Urinary bladder (tissue), 4 donors: ENCODE measurements around the gene ABCC9. TPM values are rescaled to one million over a fixed set of nuclear protein-coding genes. Genes with fewer than 3 reads are reported as not detected.
"Not testable (repeated sequence)": the region's sequence is repeated elsewhere in the genome, so short reads cannot be mapped to it uniquely, and the experiment has no call there.

Experiments
- DNase-seq: peaks from one replicate; pipeline ENCODE4 v3.0.0-alpha.2; 2015; ENCODE audit errors: extremely low spot score
- H3K27ac ChIP-seq: one replicate; pipeline ENCODE4 v1.5.1; 2013; ENCODE audit warnings: low read depth, mild to moderate bottlenecking, moderate library complexity
- H3K36me3 ChIP-seq: one replicate; pipeline ENCODE4 v1.6.1; 2013; ENCODE audit warnings: mild to moderate bottlenecking, moderate library complexity; ENCODE audit not compliant: insufficient read depth
- H3K4me1 ChIP-seq: one replicate; pipeline ENCODE4 v1.6.1; 2013; ENCODE audit warnings: mild to moderate bottlenecking, moderate library complexity; ENCODE audit not compliant: insufficient read depth
- H3K4me3 ChIP-seq: one replicate; pipeline ENCODE4 v1.5.1; 2013; ENCODE audit warnings: low read depth, low read length
- WGBS: extraction: QIAGEN DNeasy Blood & Tissue Kit; methylation state at CpG from one replicate; pipeline ENCODE4 v1.1.7; 2013; 5-methylcytosine and 5-hydroxymethylcytosine counted together
- polyA plus RNA-seq: library from polyadenylated mRNA; stranded (reverse); fragments of 200-250 nt; gene quantifications from one replicate; pipeline ENCODE4 v1.2.3, GENCODE V29; 2013
- total RNA-seq: library from RNA; depleted of rRNA; stranded (reverse); fragments of >200 nt; gene quantifications from one replicate; pipeline ENCODE4 v1.2.3, GENCODE V29; 2014
- donor health status: healthy with polysubstance abuse.
- donor health status: healthy.

Gene ABCC9
- total and polyA plus RNA-seq, 2 donors, result 14.3 to 75.2 TPM

DNA sequence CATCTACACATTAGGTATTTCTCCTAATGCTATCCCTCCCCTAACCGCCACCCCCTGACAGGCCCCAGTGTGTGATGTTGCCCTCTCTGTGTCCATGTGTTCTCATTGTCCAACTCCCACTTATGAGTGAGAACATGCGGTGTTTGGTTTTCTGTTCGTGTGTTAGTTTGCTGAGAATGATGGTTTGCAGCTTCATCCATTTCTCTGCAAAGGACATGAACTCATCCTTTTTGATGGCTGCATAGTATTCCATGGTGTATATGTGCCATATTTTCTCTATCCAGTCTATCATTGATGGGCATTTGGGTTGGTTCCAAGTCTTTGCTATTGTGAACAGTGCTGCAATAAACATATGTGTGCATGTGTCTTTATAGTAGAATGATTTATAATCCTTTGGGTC, 158.5 kb downstream of the ABCC9 start:
- WGBS, result 96% methylated on average over 3 of the region's 3 CpGs
- H3K4me1 ChIP-seq, H3K27ac ChIP-seq, H3K4me3 ChIP-seq, DNase-seq, H3K36me3 ChIP-seq: not testable (repeated sequence)

DNA sequence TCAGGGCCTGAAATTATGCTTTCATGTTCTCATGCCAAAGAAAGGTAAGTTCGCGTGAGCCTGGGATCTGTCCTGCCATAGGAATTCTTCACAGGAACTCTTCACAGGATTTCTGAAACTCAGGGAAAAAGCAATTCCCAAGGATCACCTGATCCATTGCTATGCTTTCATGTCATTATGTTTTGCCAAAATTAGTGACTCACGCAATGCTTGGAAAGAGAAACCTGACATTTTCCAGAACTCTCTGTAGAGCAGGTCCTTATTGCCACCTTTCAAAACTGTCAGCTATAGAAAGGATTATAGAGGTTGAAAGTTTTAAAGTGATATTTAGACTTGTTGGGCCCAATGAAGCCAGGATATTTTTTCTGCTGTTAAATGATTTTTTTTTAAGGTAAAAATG, 160.4 kb downstream of the ABCC9 start:
- no peaks in the 10 kb centered on the region for H3K36me3 ChIP-seq
- H3K4me3 ChIP-seq, result no peak overlapping the region
- H3K27ac ChIP-seq, result no peak overlapping the region
- 65% methylated on average over 3 of the region's 3 CpGs for WGBS
- DNase-seq, result no peak
- H3K4me1 ChIP-seq, result no peaks in the 10 kb centered on the region

DNA sequence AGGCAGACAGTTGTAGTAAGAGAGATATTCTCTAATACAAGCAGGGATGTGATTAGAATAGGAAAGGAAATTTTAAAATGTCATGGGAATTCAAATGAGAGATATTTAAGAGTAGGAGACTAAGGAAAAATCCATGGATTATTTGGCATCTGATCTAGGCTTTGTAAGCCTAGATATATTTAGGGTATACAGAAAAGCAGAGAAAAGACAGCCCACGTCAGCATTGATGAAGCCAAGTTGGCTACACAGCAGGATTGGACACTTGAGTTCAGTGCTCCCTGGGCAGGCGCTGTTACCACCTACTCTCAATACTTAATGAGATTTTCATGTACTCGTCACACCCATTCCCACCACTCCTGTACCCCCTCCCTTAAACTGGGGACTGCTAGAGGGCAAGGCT, 165.1 kb downstream of the ABCC9 start:
- WGBS, result 64% methylated on average over 3 of the region's 3 CpGs
- Histone ChIP-seq H3K4me3 (no peak overlapping the region), H3K36me3 (no peaks in the 10 kb centered on the region), H3K4me1 (no peaks in the 10 kb centered on the region), H3K27ac (no peak overlapping the region)
- DNase-seq, result no peak

DNA sequence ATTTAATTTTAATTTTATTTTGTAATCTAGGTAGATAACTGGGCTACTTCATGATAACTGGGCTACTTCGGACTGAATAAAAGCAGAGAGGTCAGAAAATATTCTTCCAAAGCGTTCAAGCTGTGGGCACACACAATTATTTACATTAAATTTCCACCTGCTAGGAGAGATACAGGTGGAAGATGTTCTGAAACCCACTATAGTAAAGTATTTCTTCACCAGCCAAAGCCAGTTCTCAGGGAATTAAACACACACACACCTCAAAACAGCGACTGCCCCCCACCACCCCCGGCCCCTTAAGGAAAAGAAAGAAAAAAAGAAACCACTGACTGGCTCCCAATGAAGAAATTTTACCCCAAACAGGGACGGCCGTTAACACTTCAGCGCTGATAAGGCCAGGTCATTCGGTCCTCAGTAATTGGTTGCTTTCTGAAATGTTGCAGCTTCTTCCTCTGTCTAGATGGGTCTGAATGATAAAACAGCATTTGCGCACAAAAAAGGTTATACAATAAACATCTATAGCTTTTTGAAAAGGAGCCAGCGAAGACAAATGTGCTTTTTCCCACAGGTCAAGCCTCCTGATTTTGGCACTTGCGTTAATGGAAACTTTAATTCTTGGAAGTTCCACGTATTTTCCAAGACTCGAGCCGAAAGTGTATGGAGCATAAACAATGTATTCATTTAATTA, 165.9 kb downstream of the ABCC9 start:
- peak overlapping the region; percentile 50 for H3K27ac ChIP-seq
- H3K36me3 ChIP-seq, result no peaks in the 10 kb centered on the region
- H3K4me3 ChIP-seq, result peak overlapping the region; percentile 55
- no peaks in the 10 kb centered on the region for H3K4me1 ChIP-seq
- DNase-seq, result no peak
- WGBS, result 11% methylated on average over 14 of the region's 14 CpGs

DNA sequence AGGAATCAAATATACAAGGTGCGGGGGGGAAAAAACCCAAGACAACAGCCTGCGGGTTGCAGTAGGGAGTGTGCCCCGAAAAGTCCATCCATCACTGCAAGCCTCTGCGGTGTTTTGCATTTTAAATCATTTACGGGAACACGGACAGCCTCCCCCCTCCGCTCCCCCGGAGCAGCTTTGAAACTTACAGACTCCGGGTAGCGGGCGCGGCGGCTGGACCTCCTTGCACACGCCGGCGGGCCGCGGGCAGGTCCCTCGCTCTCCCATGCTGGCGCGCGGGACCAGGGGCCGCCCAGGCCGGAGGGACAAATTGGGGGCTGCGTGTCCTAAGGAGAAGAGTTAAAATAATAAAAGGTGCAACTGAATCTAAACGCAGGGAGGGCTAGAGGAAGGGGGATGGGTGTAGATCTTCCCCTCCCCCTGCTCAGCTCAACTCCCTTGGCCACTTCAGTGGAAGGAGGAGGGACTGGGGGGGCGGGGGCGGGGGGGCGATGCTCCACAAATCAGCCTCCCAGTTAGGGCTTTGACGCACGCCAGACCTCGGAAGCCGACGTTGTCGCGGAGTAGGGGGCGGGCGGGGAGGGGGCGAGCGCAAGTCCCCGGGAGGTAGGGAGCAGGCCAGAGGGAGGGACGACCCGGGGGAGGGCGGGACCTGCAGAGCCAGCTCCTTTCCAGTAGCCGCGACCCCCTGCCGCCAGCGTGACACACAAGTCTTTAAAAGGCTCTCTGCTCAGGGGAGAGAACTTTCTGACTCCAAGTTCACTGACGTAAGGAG, 166.7 kb downstream of the ABCC9 start, which contains the start of gene KCNJ8:
TSS of gene KCNJ8 (minus strand) at position 349 of the 775 bp plus-strand sequence. CDS start 1,090 bp downstream, outside the sequence.
- no peaks in the 10 kb centered on the region for H3K4me1 ChIP-seq
- peak within 1 kb of the TSS; percentile 55 for H3K4me3 ChIP-seq
- H3K27ac ChIP-seq, result peak within 1 kb of the TSS; percentile 71
- H3K36me3 ChIP-seq, result no peaks in the 10 kb centered on the region
- no peak for DNase-seq
- under 1% methylated on average over 49 of the region's 49 CpGs for WGBS

DNA sequence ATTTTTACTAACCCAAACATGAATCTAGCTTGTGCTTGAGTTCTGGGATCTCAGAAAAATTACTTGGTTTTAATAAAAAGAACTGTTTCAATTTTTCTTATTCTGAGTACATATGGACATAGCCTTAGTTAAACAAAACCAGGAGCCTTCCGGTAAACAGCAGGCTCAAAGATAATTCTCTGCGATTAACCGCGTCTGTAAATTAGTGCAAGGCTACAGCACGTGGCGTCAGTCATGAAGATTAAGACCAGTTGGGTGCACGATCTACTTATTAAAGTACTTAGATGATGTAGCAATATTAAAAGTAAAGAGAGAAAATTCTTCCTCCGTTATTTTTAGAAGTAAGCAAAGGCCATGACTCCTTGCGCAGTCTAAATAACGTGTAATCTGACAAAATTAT, 167.4 kb downstream of the ABCC9 start:
- WGBS, result 4% methylated on average over 10 of the region's 10 CpGs
- no peak for DNase-seq
- no peak overlapping the region for H3K27ac ChIP-seq
- H3K36me3 ChIP-seq, result no peaks in the 10 kb centered on the region
- peak overlapping the region; percentile 16 for H3K4me3 ChIP-seq
- H3K4me1 ChIP-seq, result no peaks in the 10 kb centered on the region

DNA sequence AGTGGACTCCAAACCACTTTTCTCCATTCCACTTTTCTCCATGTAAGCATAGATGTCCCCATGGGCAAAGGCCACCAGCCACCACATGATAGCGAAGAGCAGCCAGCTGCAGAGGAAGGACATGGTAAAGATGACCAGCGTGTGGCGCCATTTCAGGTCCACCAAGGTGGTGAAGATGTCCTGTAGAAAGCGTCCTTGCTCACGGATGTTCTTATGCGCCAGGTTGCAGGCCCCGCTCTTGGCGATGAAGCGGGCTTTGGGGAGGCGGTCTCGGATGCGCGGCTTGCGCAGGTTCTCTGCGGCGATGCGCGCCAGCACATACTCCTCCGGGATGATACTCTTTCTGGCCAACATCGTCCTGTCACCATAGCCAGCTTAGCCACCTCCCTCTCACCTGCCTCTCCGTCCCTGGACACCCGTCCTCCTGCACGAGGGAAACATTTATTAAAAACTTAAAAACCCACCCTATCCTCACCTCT, 167.9 kb downstream of the ABCC9 start:
- no peak for DNase-seq
- H3K27ac ChIP-seq, result no peak overlapping the region
- 14% methylated on average over 23 of the region's 23 CpGs for WGBS
- no peaks in the 10 kb centered on the region for H3K36me3 ChIP-seq
- peak overlapping the region; percentile 16 for H3K4me3 ChIP-seq
- no peaks in the 10 kb centered on the region for H3K4me1 ChIP-seq

DNA sequence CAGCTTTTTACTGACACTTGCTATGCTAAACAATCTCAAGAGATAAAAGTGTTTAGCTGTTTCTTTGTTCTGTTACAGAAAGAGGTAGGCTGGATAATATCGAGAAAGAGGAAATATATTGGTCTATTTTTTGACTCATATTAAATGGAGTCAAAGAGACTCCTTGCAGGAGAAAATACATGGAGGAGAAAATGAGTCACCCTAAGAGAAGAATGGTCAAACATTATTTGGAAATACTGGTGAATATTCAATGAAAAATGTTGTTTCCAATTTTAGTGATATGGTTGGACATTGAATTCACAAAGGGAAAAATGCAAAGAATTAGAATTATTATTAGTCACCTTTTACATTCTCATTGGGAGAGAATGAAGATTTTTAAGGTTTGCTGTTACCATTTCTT, 169.9 kb downstream of the ABCC9 start:
- no peaks in the 10 kb centered on the region for H3K36me3 ChIP-seq
- no peak overlapping the region for H3K4me3 ChIP-seq
- DNase-seq, result no peak
- H3K4me1 ChIP-seq, result no peaks in the 10 kb centered on the region
- WGBS, result 24% methylated on average over 1 of the region's 1 CpG
- peak overlapping the region; percentile 23 for H3K27ac ChIP-seq

DNA sequence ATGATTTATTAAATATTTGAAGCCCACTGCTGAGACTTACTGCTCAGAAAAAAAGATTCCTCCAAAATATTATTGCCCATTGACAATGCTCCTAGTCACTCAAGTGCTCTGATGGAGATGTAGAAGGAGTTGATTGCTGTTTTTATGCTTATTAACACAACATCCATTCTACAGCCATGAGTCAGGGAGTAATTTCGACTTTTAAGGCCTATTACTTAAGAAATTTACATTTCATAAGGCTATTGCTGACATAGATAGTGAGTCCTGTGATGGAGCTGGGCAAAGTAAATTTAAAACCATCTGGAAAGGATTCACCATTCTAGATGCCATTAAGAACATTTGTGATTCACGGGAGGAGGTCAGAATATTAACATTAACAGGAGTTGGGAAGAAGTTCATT, 171.9 kb downstream of the ABCC9 start:
- 78% methylated on average over 2 of the region's 2 CpGs for WGBS
- Histone ChIP-seq H3K4me1 (no peaks in the 10 kb centered on the region), H3K4me3 (no peak overlapping the region), H3K36me3 (no peaks in the 10 kb centered on the region), H3K27ac (no peak overlapping the region)
- DNase-seq, result no peak

DNA sequence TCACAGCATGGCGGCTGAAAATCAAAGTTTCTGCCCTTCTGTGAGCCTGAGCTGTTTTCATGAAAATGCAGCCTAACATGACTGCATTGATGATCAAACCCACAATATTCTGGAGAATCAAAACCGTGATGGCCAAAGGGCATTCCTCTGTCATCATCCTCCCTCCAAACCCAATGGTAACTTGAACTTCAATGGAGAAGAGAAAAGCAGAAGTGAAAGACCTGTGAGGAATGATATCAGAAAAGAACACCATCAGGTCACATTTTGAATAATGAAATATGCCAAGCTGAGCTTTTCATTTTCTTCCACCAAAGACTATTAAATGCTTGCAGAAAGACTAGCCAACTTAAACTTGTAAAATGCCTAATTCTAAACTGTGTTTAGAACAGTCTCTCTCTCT, 174.8 kb downstream of the ABCC9 start:
- H3K4me3 ChIP-seq, result no peak overlapping the region
- DNase-seq, result no peak
- no peaks in the 10 kb centered on the region for H3K36me3 ChIP-seq
- no peaks in the 10 kb centered on the region for H3K4me1 ChIP-seq
- no peak overlapping the region for H3K27ac ChIP-seq
- WGBS, result 93% methylated on average over 2 of the region's 2 CpGs

DNA sequence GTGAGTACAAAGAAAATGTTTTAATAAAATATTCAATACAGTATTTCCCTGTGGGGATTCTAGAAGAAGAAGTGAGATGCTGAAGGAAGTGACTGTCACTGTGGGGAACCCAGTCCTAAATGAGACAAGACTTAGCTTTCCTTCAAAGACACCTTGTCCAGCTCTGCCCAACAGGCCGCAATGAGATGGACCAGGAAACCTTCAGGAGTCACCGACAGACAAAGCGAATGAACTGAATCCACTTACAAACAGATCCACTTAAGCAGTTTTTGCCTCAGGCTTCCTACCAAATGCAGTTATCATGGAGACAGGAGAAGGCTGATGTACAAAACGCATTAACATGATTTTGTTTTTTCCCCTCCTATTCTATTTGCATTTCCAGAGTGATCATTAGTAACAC, 176.3 kb downstream of the ABCC9 start:
- Histone ChIP-seq H3K27ac (no peak overlapping the region), H3K4me3 (no peak overlapping the region), H3K36me3 (no peaks in the 10 kb centered on the region), H3K4me1 (no peaks in the 10 kb centered on the region)
- WGBS, result 93% methylated on average over 4 of the region's 4 CpGs
- no peak for DNase-seq

DNA sequence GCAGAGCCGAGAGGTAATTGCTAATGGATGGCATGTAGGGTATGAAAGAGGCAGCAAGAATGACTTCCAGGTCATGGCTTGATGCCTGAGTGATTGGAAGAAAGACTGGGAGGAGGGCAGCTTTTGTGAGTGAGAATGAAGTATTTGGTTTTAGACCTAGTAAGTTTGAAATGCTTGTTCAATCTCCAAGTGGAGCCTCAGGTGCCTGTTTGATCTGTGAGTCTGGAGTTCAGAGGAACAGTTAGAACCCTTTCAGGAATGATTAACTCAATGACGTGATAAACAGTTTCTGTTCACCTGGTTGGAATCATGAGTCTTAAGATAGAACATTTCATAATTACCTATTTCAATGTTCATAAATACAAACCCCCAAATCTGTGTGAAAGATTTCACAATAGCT, 177.2 kb downstream of the ABCC9 start:
- Histone ChIP-seq H3K4me3 (no peak overlapping the region), H3K36me3 (no peaks in the 10 kb centered on the region), H3K4me1 (no peaks in the 10 kb centered on the region), H3K27ac (no peak overlapping the region)
- 88% methylated on average over 2 of the region's 2 CpGs for WGBS
- DNase-seq, result no peak

DNA sequence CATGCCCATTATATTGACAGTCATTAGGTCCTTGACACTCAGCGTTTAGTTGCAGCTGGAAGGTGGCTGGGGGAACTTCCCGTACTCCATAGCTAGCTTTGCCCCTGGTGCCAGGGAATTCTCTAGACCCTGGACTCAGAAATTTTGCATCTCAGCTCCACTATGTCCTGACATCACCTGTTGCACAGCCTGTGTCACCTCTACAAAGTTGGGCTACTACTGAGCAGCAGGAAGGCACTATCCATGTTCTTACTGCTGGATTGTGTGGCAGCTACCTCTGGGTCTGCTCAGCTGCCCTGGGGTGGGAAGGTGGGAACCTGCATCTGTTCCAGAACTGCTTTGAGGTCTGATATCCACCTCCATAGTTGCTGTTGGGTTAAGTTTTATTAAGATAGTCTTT, 177.7 kb downstream of the ABCC9 start:
- no peak for DNase-seq
- 90% methylated on average over 2 of the region's 2 CpGs for WGBS
- no peak overlapping the region for H3K4me3 ChIP-seq

DNA sequence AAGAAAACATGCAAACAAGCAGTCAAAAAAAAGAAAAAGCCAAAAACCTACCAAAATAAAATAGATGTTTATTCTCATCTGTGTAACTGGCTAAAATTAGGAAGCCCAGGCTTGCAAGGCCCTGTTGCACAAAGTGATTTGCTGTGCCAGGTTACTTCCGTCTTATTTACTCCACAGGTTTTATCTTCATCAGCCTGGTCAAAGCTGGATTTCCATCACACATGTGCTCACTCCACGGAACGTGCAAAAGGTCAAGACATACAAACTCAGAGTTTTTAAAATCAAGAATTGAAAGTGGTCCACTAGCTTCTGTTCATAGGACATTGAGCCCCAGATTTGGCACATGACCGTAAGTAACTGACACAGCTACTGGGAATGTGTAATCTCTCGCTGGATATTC, 181.5 kb downstream of the ABCC9 start:
- Histone ChIP-seq H3K4me3 (no peak overlapping the region), H3K36me3 (no peaks in the 10 kb centered on the region), H3K4me1 (no peaks in the 10 kb centered on the region), H3K27ac (no peak overlapping the region)
- 88% methylated on average over 5 of the region's 5 CpGs for WGBS
- no peak for DNase-seq

More for the DNA sequence above, 177.7 kb downstream of the ABCC9 start:
- H3K27ac ChIP-seq, result no peak overlapping the region
- no peaks in the 10 kb centered on the region for H3K36me3 ChIP-seq
- no peaks in the 10 kb centered on the region for H3K4me1 ChIP-seq
